Ishikawa (cell line): ENCODE data around the gene GOT2.

Source experiments
- CEBPB ChIP-seq: IDR thresholded peaks from 2 replicates; pipeline ENCODE4 v1.6.1; 2012
- EGR1 ChIP-seq: IDR thresholded peaks from 2 replicates; pipeline ENCODE4 v1.6.1; 2012
- EP300 ChIP-seq: IDR thresholded peaks from 2 replicates; pipeline ENCODE4 v1.6.1; 2012; ENCODE audit warnings: borderline replicate concordance
- FOXM1 ChIP-seq: IDR thresholded peaks from 2 replicates; pipeline ENCODE4 v1.6.1; 2012; ENCODE audit warnings: low read depth, borderline replicate concordance
- RAD21 ChIP-seq: IDR thresholded peaks from 2 replicates; pipeline ENCODE4 v1.6.1; 2012; ENCODE audit warnings: low read depth
- REST ChIP-seq: IDR thresholded peaks from 2 replicates; pipeline ENCODE4 v1.6.1; 2012; ENCODE audit warnings: low read depth, mild to moderate bottlenecking
- TAF1 ChIP-seq: IDR thresholded peaks from 2 replicates; pipeline ENCODE4 v1.6.1; 2012; ENCODE audit warnings: low read depth, mild to moderate bottlenecking
- TEAD4 ChIP-seq: IDR thresholded peaks from 2 replicates; pipeline ENCODE4 v1.6.1; 2012
- USF1 ChIP-seq: IDR thresholded peaks from 2 replicates; pipeline ENCODE4 v1.6.1; 2012

GRCh38 chr16:58741166-58741565, 7.0 kb upstream of the GOT2 start:
- no peak for TF ChIP-seq REST
- TF ChIP-seq USF1 = no peak
- no peak for TF ChIP-seq RAD21
- no peak for TF ChIP-seq TAF1
- TF ChIP-seq EP300 = no peak
- TF ChIP-seq EGR1 = no peak
- TF ChIP-seq FOXM1 = no peak
- no peak for TF ChIP-seq CEBPB
- TF ChIP-seq TEAD4 = no peak
